ENCODE results near the gene ARHGAP33. TPM values are rescaled to one million over a fixed set of nuclear protein-coding genes. Genes with fewer than 3 reads are reported as not detected.

The ARHGAP33 gene
- total RNA-seq, 1 experiment from 2014 or later = 43.9 TPM

GRCh38 chr19:35760711-35761349 lies 14.5 kb upstream of the ARHGAP33 start:
- Mint-ChIP-seq H3K36me3 (peaks cover 19% of the 10 kb centered on the region), H3K27me3 (ENCODE audit: low read depth) (peaks cover 14% of the 10 kb centered on the region), H3K27ac (no peak overlapping the region), H3K4me3 (no peak overlapping the region), H3K9me3 (no peaks in the 10 kb centered on the region), H3K4me1 (peaks cover 12% of the 10 kb centered on the region)
- DNase-seq (ENCODE audit: low spot score) (no peak), ATAC-seq (no peak)
- TF ChIP-seq MLX (CRISPR knock-in tag; IDR thresholded peaks at IDR 0.05) = no peak
- no peak for TF ChIP-seq IRF2 (CRISPR knock-in tag; IDR thresholded peaks at IDR 0.05; ENCODE audit: borderline replicate concordance, low read depth)
- no peak for TF ChIP-seq GTF2I (CRISPR knock-in tag; conservative IDR thresholded peaks at IDR 0.05)
- TF ChIP-seq ZNF416 (CRISPR knock-in tag; IDR thresholded peaks at IDR 0.05) = no peak
- TF ChIP-seq NR2C2 (CRISPR knock-in tag; IDR thresholded peaks at IDR 0.05) = no peak
- no peak for TF ChIP-seq FOXK1 (CRISPR knock-in tag; IDR thresholded peaks at IDR 0.05)
- no peak for TF ChIP-seq USF2 (CRISPR knock-in tag; IDR thresholded peaks at IDR 0.05)
- no peak for TF ChIP-seq SMAD4 (CRISPR knock-in tag; IDR thresholded peaks at IDR 0.05)
- TF ChIP-seq FOXP1 (CRISPR knock-in tag; IDR thresholded peaks at IDR 0.05; ENCODE audit: borderline replicate concordance) = no peak
- no peak for TF ChIP-seq E2F1 (CRISPR knock-in tag; IDR thresholded peaks at IDR 0.05)
- TF ChIP-seq JAZF1 (CRISPR knock-in tag; IDR thresholded peaks at IDR 0.05) = no peak
- no peak for TF ChIP-seq GABPB1 (CRISPR knock-in tag; IDR thresholded peaks at IDR 0.05)
- TF ChIP-seq ATF2 (CRISPR knock-in tag; IDR thresholded peaks at IDR 0.05; ENCODE audit: borderline replicate concordance, low read depth) = no peak
- TF ChIP-seq TCF7 (CRISPR knock-in tag; IDR thresholded peaks at IDR 0.05; ENCODE audit: low read depth) = no peak
- no peak for TF ChIP-seq NFYB (CRISPR knock-in tag; conservative IDR thresholded peaks at IDR 0.05; ENCODE audit: low read depth)
- TF ChIP-seq ZNF425 (CRISPR knock-in tag; conservative IDR thresholded peaks at IDR 0.05) = no peak
- TF ChIP-seq ZBTB21 (CRISPR knock-in tag; IDR thresholded peaks at IDR 0.05; ENCODE audit: borderline replicate concordance) = no peak
- POLR2A ChIA-PET = no interaction called here
- CTCF ChIA-PET = interaction anchor here (0.9 kb wide), 1 partner anchor 24 kb away, joined by 3 read pairs; no protein-coding TSS in a partner anchor

GRCh38 chr19:35764432-35765315 lies 10.7 kb upstream of the ARHGAP33 start:
- ATAC-seq (no peak), DNase-seq (ENCODE audit: low spot score) (no peak)
- Mint-ChIP-seq H3K36me3 (peaks cover 24% of the 10 kb centered on the region), H3K4me3 (no peak overlapping the region), H3K9me3 (no peaks in the 10 kb centered on the region), H3K4me1 (peaks cover 13% of the 10 kb centered on the region), H3K27me3 (ENCODE audit: low read depth) (no peaks in the 10 kb centered on the region), H3K27ac (no peak overlapping the region)
- TF ChIP-seq ARID4B (CRISPR knock-in tag; IDR thresholded peaks at IDR 0.05; ENCODE audit: borderline replicate concordance) = no peak
- TF ChIP-seq EMX1 (CRISPR knock-in tag; IDR thresholded peaks at IDR 0.05) = no peak
- TF ChIP-seq CREM (CRISPR knock-in tag; IDR thresholded peaks at IDR 0.05) = no peak
- no peak for TF ChIP-seq IRF2 (CRISPR knock-in tag; IDR thresholded peaks at IDR 0.05; ENCODE audit: borderline replicate concordance, low read depth)
- TF ChIP-seq GTF2I (CRISPR knock-in tag; conservative IDR thresholded peaks at IDR 0.05) = no peak
- ChIA-PET POLR2A (interaction anchor here (0.7 kb wide), 1 partner anchor 174 kb away, joined by 4 read pairs; no protein-coding TSS in a partner anchor), CTCF (no interaction called here)

All from WTC11 (cell line).